GM18520 (cell line): Measurements from ENCODE around the gene SERINC5.
"Not testable (repeated sequence)": the region's sequence is repeated elsewhere in the genome, so short reads cannot be mapped to it uniquely, and the experiment has no call there.

Source experiments
- ATAC-seq: cut with Tn5 transposase; IDR thresholded peaks from one replicate; pipeline ENCODE4 v1.9.1; 2021; ENCODE audit not compliant: unreplicated experiment

The SERINC5 gene

GRCh38 chr5:80181618-80182211, 74.1 kb downstream of the SERINC5 start:
- ATAC-seq = no peak

DNA sequence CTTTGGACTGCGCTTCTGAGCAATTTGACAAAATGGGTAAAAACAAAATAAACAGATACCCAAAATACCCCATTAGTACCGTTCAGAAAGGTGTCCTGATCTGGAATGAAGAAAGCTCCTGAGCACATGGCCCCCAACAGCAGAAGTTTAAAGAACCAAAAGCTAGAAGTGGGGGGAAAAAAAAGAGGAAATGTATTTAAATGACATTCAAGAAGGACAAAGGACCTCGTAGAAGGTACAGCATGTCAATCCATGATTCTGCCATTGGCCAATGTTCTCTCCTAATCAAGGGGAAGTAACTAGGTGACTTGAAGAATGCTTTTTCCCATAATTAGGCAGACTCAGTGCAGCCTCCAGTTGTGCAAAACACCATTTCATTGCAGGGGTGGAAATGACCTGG, 78.6 kb downstream of the SERINC5 start:
- ATAC-seq = no peak

DNA sequence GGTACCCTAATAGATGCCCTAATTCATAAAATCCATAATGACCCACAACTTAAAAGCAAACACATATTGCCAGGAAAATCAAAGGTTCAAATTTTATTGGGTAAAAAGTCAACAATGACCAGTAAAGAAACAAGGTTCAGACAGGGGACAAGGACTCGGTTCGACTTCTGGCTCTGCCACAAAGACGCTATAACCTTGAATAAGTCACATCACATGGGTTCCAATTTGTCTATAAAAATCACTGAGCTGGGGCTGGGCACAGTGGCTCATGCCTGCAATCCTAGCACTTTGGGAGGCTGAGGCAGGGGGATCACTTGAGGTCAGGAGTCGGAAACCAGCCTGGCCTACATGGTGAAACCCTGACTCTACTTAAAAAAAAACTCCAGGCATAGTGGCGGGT, 80.5 kb downstream of the SERINC5 start:
- no peak for ATAC-seq

DNA sequence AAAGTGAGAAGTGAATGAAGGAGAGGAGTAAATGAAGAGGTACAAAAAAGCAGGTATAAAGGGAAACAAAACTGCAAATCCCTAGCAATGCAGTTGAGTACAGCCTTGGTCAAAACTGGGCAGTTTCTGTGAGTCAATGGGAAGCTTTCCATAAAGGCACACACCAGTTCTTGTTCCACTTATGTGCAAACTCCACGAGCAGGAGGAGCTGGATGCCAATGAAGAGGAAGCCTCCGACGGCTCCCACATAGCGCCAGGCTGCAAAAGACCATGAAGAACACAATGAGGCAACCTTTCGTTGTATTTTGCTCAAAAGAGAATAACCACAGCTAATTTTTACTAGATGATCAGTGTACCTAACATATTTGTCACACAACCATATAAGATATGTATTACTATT, 81.1 kb downstream of the SERINC5 start:
- no peak for ATAC-seq

DNA sequence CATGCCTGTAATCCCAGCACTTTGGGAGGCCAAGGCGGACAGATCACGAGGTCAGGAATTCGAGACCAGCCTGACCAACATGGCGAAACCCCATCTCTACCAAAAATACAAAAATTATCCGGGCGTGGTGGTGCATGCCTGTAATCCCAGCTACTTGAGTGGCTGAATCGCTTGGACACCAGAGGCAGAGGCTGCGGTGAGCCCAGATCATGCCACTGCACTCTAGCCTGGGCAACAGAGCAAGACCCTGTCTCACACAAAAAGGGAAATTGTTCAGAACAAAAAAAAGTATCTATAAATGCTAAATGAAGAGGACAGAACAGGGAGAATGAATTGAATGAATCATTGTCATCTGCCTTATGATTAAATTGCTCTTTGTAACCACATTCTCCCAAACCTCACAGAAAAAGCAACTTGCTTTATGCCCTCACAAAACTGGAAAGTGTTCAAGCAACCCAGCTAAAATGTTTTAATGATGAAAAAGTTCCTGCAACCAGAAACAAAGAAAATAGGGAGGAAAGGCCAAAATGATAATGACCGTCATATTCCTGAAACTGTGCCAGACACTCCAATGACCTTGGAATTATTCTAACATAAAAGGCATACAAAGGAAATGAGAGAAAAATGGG, 83.7 kb downstream of the SERINC5 start:
- no peak for ATAC-seq

- ATAC-seq = no peak
Measured at GRCh38 chr5:80170117-80170535, 85.7 kb downstream of the SERINC5 start.

- no peak for ATAC-seq
Measured at GRCh38 chr5:80168388-80169028, 87.3 kb downstream of the SERINC5 start.

GRCh38 chr5:80165452-80165851, 90.4 kb downstream of the SERINC5 start:
- ATAC-seq = no peak

GRCh38 chr5:80161165-80161564, 94.7 kb downstream of the SERINC5 start:
- ATAC-seq = no peak

DNA sequence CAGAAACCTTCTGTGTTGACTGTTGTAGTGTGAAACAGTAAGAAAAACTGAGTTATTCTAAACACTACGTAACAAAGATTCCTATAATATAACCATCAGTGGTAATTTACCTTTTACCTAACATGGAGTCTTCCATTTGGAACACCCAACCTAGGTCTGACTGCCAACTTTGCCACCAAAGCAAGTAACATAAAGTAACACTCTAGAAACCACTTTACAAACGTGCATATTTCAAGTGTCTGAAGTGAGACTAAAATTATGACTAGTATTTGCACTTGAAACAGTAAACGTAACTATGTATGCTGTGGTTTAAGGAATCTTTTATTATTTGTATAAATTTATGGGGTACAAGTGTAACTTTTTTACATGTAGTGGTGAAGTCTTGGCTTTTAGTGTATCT, 95.6 kb downstream of the SERINC5 start:
- ATAC-seq = no peak

GRCh38 chr5:80159133-80159815, 96.6 kb downstream of the SERINC5 start:
- no peak for ATAC-seq

GRCh38 chr5:80156156-80156555, 99.7 kb downstream of the SERINC5 start:
- no peak for ATAC-seq

DNA sequence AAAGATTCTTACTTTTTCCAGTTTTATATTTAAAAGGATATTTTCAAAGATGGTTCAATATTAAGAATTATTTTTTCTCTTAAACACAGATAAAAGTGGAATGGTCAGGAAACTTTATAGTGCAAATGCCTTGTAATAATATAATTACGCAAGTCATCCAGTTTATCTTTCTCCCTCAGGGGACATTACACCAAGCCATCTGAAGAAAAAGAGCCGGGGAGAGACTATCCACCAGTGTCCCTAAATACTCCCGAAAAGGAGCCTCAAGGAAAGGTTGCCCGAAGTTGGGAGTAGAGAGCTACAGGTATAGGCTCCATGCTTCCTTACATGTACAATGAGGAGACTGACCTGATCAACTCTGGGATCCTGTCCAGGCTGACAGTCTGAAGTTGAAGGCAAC, 101.1 kb downstream of the SERINC5 start:
- no peak for ATAC-seq

GRCh38 chr5:80154289-80154688, 101.6 kb downstream of the SERINC5 start:
- ATAC-seq = not testable (repeated sequence)

DNA sequence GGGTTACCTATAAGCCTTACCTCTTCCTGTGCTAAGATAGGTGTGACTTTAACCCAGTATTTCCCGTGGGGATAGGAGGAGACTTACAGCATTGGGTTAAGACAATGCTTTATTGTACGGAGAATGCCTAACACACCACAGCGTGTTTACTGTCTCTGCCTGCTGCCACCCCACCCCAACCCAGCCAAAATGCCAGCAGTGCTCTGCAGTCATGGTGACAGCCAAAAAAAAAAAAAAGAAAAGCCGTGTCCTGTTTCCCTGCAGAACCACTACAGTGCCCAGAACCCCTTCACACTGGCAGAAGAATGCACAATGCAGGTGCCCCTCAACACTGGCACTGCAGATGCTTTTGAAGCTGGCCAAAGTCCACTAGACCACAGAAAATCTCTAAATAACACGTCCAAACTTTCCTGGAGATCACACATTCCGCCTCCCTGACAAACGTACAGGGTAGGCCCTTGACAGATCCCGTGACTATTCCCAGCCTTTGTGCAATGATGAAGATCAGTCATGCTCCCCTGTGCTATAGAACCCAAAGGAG, 102.2 kb downstream of the SERINC5 start:
- no peak for ATAC-seq

- no peak for ATAC-seq
Measured at GRCh38 chr5:80152778-80153177, 103.1 kb downstream of the SERINC5 start.

- ATAC-seq = no peak
Measured at GRCh38 chr5:80151890-80152289, 104.0 kb downstream of the SERINC5 start.

DNA sequence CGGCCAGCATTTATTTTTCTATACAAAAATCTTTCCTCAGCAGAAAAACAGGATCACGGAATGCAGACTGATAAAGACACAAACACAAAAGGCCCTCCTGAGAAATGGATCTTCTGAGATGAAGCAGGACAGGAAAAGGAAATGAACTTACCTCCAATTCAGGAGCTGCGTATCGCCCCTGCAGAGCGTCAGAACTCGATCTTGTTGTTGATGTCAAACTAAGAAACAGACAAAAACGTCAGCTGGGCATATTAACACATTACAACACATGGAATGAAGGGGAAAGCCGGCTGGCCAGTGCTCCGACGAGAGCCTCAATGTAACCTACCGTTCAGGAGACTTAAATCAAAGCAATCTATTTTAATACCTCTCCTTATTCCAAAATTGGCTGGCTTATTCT, 105.1 kb downstream of the SERINC5 start:
- no peak for ATAC-seq

- ATAC-seq = no peak
Measured at GRCh38 chr5:80149161-80149609, 106.7 kb downstream of the SERINC5 start.

GRCh38 chr5:80147119-80147815, 108.6 kb downstream of the SERINC5 start:
- ATAC-seq = no peak

DNA sequence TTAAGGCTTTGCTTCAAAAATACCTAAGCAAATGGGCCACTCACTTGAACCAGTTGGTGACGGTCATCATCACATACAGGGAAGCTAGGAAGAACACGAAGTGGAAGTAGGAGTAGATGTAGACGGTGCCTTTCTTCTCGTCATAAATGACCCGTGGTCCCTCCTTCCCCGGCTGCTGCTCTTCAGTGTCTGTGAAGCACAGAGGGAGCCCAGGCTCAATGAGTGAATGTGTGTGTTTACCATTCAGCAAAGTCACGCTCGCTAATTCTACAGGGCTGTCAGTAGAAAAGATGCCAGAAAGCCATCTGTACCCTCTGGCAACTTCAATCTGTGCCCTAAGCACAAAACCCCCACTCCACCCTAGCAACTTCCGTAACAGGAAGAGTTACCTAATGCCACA, 109.8 kb downstream of the SERINC5 start:
- ATAC-seq = no peak
